ENCODE data around the gene HRCT1.

The HRCT1 gene

GRCh38 chr9:35929453-35929718, 23.4 kb downstream of the HRCT1 start:
- TF ChIP-seq SIN3A (IDR thresholded peaks at IDR 0.05; ENCODE audit: borderline replicate concordance, insufficient read depth, low read length) (no peak), POLR2AphosphoS5 (IDR thresholded peaks at IDR 0.05; ENCODE audit: low read depth, low read length) (no peak), TAF1 (IDR thresholded peaks at IDR 0.05; ENCODE audit: borderline replicate concordance, insufficient read depth, low read length) (no peak), FOXP2 (optimal IDR thresholded peaks at IDR 0.05; ENCODE audit: borderline replicate concordance, extremely low read depth, extremely low read length, insufficient read depth) (no peak), REST (IDR thresholded peaks at IDR 0.05; ENCODE audit: insufficient read depth in 1 of 2, low read depth in 2 of 2, low read length in 2 of 2) (no peak)

GRCh38 chr9:35930521-35930920, 24.5 kb downstream of the HRCT1 start:
- TF ChIP-seq FOXP2 (optimal IDR thresholded peaks at IDR 0.05; ENCODE audit: borderline replicate concordance, extremely low read depth, extremely low read length, insufficient read depth) (no peak), SIN3A (IDR thresholded peaks at IDR 0.05; ENCODE audit: borderline replicate concordance, insufficient read depth, low read length) (no peak), POLR2AphosphoS5 (IDR thresholded peaks at IDR 0.05; ENCODE audit: low read depth, low read length) (no peak), REST (IDR thresholded peaks at IDR 0.05; ENCODE audit: insufficient read depth in 1 of 2, low read depth in 2 of 2, low read length in 2 of 2) (no peak), TAF1 (IDR thresholded peaks at IDR 0.05; ENCODE audit: borderline replicate concordance, insufficient read depth, low read length) (no peak)

GRCh38 chr9:35930989-35931388, 25.0 kb downstream of the HRCT1 start:
- TF ChIP-seq REST (IDR thresholded peaks at IDR 0.05; ENCODE audit: insufficient read depth in 1 of 2, low read depth in 2 of 2, low read length in 2 of 2): no peak
- no peak for TF ChIP-seq TAF1 (IDR thresholded peaks at IDR 0.05; ENCODE audit: borderline replicate concordance, insufficient read depth, low read length)
- no peak for TF ChIP-seq SIN3A (IDR thresholded peaks at IDR 0.05; ENCODE audit: borderline replicate concordance, insufficient read depth, low read length)
- no peak for TF ChIP-seq FOXP2 (optimal IDR thresholded peaks at IDR 0.05; ENCODE audit: borderline replicate concordance, extremely low read depth, extremely low read length, insufficient read depth)
- no peak for TF ChIP-seq POLR2AphosphoS5 (IDR thresholded peaks at IDR 0.05; ENCODE audit: low read depth, low read length)

- TF ChIP-seq REST (IDR thresholded peaks at IDR 0.05; ENCODE audit: insufficient read depth in 1 of 2, low read depth in 2 of 2, low read length in 2 of 2): no peak
- no peak for TF ChIP-seq SIN3A (IDR thresholded peaks at IDR 0.05; ENCODE audit: borderline replicate concordance, insufficient read depth, low read length)
- no peak for TF ChIP-seq TAF1 (IDR thresholded peaks at IDR 0.05; ENCODE audit: borderline replicate concordance, insufficient read depth, low read length)
- TF ChIP-seq POLR2AphosphoS5 (IDR thresholded peaks at IDR 0.05; ENCODE audit: low read depth, low read length): no peak
- no peak for TF ChIP-seq FOXP2 (optimal IDR thresholded peaks at IDR 0.05; ENCODE audit: borderline replicate concordance, extremely low read depth, extremely low read length, insufficient read depth)
Measured at GRCh38 chr9:35932735-35933134, 26.7 kb downstream of the HRCT1 start.

GRCh38 chr9:35933550-35934067, 27.6 kb downstream of the HRCT1 start:
- TF ChIP-seq TAF1 (IDR thresholded peaks at IDR 0.05; ENCODE audit: borderline replicate concordance, insufficient read depth, low read length) (no peak), SIN3A (IDR thresholded peaks at IDR 0.05; ENCODE audit: borderline replicate concordance, insufficient read depth, low read length) (no peak), FOXP2 (optimal IDR thresholded peaks at IDR 0.05; ENCODE audit: borderline replicate concordance, extremely low read depth, extremely low read length, insufficient read depth) (no peak), REST (IDR thresholded peaks at IDR 0.05; ENCODE audit: insufficient read depth in 1 of 2, low read depth in 2 of 2, low read length in 2 of 2) (no peak), POLR2AphosphoS5 (IDR thresholded peaks at IDR 0.05; ENCODE audit: low read depth, low read length) (no peak)
